OCI-LY7 (cell line): Measurements from ENCODE around the gene PARVB.

Source experiments
- EZH2phosphoT487 ChIP-seq: fragments of 200-600 bp; sonication (generic); IDR thresholded peaks from 2 replicates; pipeline ENCODE4 v1.6.1; 2018; ENCODE audit warnings: low read depth, borderline replicate concordance, mild to moderate bottlenecking, mixed run types, antibody characterized with exemption, low read length, moderate library complexity, mixed read lengths
- TF ChIP-seq, protein P1 (sequence below): fragments of 200-600 bp; sonication (generic); conservative IDR thresholded peaks from 2 replicates; pipeline ENCODE4 v1.5.1; 2014; ENCODE audit warnings: mild to moderate bottlenecking, antibody characterized with exemption, low read length, moderate library complexity, mixed read lengths

- TF ChIP-seq, protein P1, sequence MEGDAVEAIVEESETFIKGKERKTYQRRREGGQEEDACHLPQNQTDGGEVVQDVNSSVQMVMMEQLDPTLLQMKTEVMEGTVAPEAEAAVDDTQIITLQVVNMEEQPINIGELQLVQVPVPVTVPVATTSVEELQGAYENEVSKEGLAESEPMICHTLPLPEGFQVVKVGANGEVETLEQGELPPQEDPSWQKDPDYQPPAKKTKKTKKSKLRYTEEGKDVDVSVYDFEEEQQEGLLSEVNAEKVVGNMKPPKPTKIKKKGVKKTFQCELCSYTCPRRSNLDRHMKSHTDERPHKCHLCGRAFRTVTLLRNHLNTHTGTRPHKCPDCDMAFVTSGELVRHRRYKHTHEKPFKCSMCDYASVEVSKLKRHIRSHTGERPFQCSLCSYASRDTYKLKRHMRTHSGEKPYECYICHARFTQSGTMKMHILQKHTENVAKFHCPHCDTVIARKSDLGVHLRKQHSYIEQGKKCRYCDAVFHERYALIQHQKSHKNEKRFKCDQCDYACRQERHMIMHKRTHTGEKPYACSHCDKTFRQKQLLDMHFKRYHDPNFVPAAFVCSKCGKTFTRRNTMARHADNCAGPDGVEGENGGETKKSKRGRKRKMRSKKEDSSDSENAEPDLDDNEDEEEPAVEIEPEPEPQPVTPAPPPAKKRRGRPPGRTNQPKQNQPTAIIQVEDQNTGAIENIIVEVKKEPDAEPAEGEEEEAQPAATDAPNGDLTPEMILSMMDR = no peak
- TF ChIP-seq EZH2phosphoT487 = no peak
Observed at GRCh38 chr22:44195189-44195871, 171.2 kb downstream of the PARVB start.
